NT2/D1 (cell line): ENCODE data around the gene CORO1C.

Experiments
- SUZ12 ChIP-seq: IDR thresholded peaks from 2 replicates; pipeline ENCODE4 v1.6.1; 2011; ENCODE audit not compliant: insufficient read length, insufficient read depth; ENCODE audit errors: extremely low read depth
- YY1 ChIP-seq: IDR thresholded peaks from 2 replicates; pipeline ENCODE4 v1.6.1; 2011; ENCODE audit not compliant: insufficient read length, insufficient read depth
- ZNF274 ChIP-seq: IDR thresholded peaks from 2 replicates; pipeline ENCODE4 v1.6.1; 2011; ENCODE audit warnings: mild to moderate bottlenecking, low read depth, low read length

GRCh38 chr12:108778053-108778452, 46.7 kb upstream of the CORO1C start:
- TF ChIP-seq ZNF274 (no peak), YY1 (no peak), SUZ12 (no peak)
